ENCODE measurements around the gene FBXO7.

FBXO7 gene

GRCh38 chr22:32474635-32475467, at the start of gene FBXO7:
Gene FBXO7, plus strand, starts transcription at chr22:32474811. Its CDS starts 192 bp downstream, at chr22:32475003.
- TF ChIP-seq, protein P1, sequence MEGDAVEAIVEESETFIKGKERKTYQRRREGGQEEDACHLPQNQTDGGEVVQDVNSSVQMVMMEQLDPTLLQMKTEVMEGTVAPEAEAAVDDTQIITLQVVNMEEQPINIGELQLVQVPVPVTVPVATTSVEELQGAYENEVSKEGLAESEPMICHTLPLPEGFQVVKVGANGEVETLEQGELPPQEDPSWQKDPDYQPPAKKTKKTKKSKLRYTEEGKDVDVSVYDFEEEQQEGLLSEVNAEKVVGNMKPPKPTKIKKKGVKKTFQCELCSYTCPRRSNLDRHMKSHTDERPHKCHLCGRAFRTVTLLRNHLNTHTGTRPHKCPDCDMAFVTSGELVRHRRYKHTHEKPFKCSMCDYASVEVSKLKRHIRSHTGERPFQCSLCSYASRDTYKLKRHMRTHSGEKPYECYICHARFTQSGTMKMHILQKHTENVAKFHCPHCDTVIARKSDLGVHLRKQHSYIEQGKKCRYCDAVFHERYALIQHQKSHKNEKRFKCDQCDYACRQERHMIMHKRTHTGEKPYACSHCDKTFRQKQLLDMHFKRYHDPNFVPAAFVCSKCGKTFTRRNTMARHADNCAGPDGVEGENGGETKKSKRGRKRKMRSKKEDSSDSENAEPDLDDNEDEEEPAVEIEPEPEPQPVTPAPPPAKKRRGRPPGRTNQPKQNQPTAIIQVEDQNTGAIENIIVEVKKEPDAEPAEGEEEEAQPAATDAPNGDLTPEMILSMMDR (conservative IDR thresholded peaks at IDR 0.05; ENCODE audit: low read depth, low read length) = no peak
- H3K79me2 ChIP-seq (ENCODE audit: insufficient read depth, low read depth) = peaks cover 47% of the 10 kb centered on the region
- peak within 1 kb of the TSS; percentile 91 for H2AFZ ChIP-seq (ENCODE audit: low read depth)
- peak within 1 kb of the TSS; percentile 14 for H3K4me3 ChIP-seq (IDR thresholded peaks at IDR 0.05; ENCODE audit: insufficient read depth, low read depth, low read length)
- peaks cover 11% of the 10 kb centered on the region; the same call in 1 of the 2 replicates for H4K20me1 ChIP-seq (ENCODE audit: insufficient read depth)
- no peaks in the 10 kb centered on the region for H3K27me3 ChIP-seq (ENCODE audit: insufficient read depth, low read depth)
- peak within 1 kb of the TSS; percentile 92 for H3K9ac ChIP-seq
- peak within 1 kb of the TSS; percentile 84 for H3K4me2 ChIP-seq
- H3K4me1 ChIP-seq (ENCODE audit: low read depth, poor library complexity, severe bottlenecking) = peaks cover 26% of the 10 kb centered on the region
- H3K27ac ChIP-seq = peak within 1 kb of the TSS; percentile 86
- no peaks in the 10 kb centered on the region for H3K36me3 ChIP-seq (ENCODE audit: insufficient read depth)

DNA sequence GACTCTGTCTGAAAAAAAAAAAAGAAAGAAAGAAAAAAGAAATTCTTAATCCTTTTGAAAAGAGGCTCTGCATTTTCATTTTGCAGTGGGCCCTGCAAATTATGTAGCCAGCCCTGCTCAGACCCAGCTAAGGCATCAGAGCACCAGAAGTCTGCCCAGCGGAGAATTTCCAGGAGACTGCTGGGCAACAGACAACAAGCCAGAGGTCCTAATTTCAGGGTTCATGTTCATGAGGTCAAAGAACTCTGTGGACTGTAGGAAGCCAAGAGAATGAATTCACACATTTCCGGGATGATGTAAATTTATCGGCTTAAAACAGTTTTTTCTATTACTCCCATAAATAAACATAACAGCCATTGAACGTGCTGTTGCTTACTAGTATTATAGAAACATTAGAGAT, 47.7 kb upstream of the FBXO7 start:
- H4K20me1 ChIP-seq (ENCODE audit: insufficient read depth) = no peaks in the 10 kb centered on the region
- no peaks in the 10 kb centered on the region for H3K79me2 ChIP-seq (ENCODE audit: insufficient read depth, low read depth)
- no peaks in the 10 kb centered on the region for H3K36me3 ChIP-seq (ENCODE audit: insufficient read depth)
- H3K27me3 ChIP-seq (ENCODE audit: insufficient read depth, low read depth) = no peaks in the 10 kb centered on the region
- TF ChIP-seq, protein P1 (conservative IDR thresholded peaks at IDR 0.05; ENCODE audit: low read depth, low read length) = no peak
- no peak overlapping the region for H2AFZ ChIP-seq (ENCODE audit: low read depth)
- no peak overlapping the region for H3K27ac ChIP-seq
- no peak overlapping the region for H3K4me3 ChIP-seq (IDR thresholded peaks at IDR 0.05; ENCODE audit: insufficient read depth, low read depth, low read length)
- H3K4me1 ChIP-seq (ENCODE audit: low read depth, poor library complexity, severe bottlenecking) = no peaks in the 10 kb centered on the region
- no peak overlapping the region for H3K9ac ChIP-seq
- H3K4me2 ChIP-seq = no peak overlapping the region

GRCh38 chr22:32430352-32430751, 44.3 kb upstream of the FBXO7 start:
- Histone ChIP-seq H3K4me1 (ENCODE audit: low read depth, poor library complexity, severe bottlenecking) (no peaks in the 10 kb centered on the region), H3K4me3 (IDR thresholded peaks at IDR 0.05; ENCODE audit: insufficient read depth, low read depth, low read length) (no peak overlapping the region), H3K9ac (no peak overlapping the region), H4K20me1 (ENCODE audit: insufficient read depth) (no peaks in the 10 kb centered on the region), H3K36me3 (ENCODE audit: insufficient read depth) (no peaks in the 10 kb centered on the region), H3K27ac (no peak overlapping the region), H3K79me2 (ENCODE audit: insufficient read depth, low read depth) (no peaks in the 10 kb centered on the region), H3K4me2 (no peak overlapping the region), H2AFZ (ENCODE audit: low read depth) (no peak overlapping the region), H3K27me3 (ENCODE audit: insufficient read depth, low read depth) (no peaks in the 10 kb centered on the region)
- TF ChIP-seq, protein P1 (conservative IDR thresholded peaks at IDR 0.05; ENCODE audit: low read depth, low read length) = no peak

DNA sequence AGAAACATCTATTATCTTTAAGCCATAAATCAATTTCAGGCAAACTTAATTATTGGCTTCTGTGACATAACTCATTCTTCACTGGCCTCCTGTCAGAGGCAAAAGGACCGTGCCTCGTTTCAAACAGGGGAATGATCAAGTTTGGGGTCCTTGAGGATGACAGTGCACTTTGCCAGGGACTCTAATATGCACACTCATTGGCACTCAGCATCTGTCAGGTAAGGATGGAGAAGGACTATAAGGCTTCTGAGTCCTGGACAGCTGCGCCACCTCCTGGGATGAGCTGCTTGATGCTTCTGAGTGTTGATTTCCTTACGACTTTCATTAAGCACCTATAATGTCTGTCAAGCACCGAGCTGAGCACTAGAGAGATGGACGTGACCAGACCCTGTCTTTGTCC, 30.5 kb upstream of the FBXO7 start:
- TF ChIP-seq, protein P1 (conservative IDR thresholded peaks at IDR 0.05; ENCODE audit: low read depth, low read length) = peak; percentile 37; the same call in 1 of the 2 replicates
- H3K4me1 ChIP-seq (ENCODE audit: low read depth, poor library complexity, severe bottlenecking) = no peaks in the 10 kb centered on the region
- H3K79me2 ChIP-seq (ENCODE audit: insufficient read depth, low read depth) = no peaks in the 10 kb centered on the region
- H3K27ac ChIP-seq = no peak overlapping the region
- no peak overlapping the region for H2AFZ ChIP-seq (ENCODE audit: low read depth)
- no peaks in the 10 kb centered on the region for H4K20me1 ChIP-seq (ENCODE audit: insufficient read depth)
- no peak overlapping the region for H3K9ac ChIP-seq
- H3K4me2 ChIP-seq = no peak overlapping the region
- no peaks in the 10 kb centered on the region for H3K36me3 ChIP-seq (ENCODE audit: insufficient read depth)
- H3K4me3 ChIP-seq (IDR thresholded peaks at IDR 0.05; ENCODE audit: insufficient read depth, low read depth, low read length) = no peak overlapping the region
- H3K27me3 ChIP-seq (ENCODE audit: insufficient read depth, low read depth) = no peaks in the 10 kb centered on the region
